ENCODE measurements around the gene GEN1.

GEN1 gene, protein sequence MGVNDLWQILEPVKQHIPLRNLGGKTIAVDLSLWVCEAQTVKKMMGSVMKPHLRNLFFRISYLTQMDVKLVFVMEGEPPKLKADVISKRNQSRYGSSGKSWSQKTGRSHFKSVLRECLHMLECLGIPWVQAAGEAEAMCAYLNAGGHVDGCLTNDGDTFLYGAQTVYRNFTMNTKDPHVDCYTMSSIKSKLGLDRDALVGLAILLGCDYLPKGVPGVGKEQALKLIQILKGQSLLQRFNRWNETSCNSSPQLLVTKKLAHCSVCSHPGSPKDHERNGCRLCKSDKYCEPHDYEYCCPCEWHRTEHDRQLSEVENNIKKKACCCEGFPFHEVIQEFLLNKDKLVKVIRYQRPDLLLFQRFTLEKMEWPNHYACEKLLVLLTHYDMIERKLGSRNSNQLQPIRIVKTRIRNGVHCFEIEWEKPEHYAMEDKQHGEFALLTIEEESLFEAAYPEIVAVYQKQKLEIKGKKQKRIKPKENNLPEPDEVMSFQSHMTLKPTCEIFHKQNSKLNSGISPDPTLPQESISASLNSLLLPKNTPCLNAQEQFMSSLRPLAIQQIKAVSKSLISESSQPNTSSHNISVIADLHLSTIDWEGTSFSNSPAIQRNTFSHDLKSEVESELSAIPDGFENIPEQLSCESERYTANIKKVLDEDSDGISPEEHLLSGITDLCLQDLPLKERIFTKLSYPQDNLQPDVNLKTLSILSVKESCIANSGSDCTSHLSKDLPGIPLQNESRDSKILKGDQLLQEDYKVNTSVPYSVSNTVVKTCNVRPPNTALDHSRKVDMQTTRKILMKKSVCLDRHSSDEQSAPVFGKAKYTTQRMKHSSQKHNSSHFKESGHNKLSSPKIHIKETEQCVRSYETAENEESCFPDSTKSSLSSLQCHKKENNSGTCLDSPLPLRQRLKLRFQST

DNA sequence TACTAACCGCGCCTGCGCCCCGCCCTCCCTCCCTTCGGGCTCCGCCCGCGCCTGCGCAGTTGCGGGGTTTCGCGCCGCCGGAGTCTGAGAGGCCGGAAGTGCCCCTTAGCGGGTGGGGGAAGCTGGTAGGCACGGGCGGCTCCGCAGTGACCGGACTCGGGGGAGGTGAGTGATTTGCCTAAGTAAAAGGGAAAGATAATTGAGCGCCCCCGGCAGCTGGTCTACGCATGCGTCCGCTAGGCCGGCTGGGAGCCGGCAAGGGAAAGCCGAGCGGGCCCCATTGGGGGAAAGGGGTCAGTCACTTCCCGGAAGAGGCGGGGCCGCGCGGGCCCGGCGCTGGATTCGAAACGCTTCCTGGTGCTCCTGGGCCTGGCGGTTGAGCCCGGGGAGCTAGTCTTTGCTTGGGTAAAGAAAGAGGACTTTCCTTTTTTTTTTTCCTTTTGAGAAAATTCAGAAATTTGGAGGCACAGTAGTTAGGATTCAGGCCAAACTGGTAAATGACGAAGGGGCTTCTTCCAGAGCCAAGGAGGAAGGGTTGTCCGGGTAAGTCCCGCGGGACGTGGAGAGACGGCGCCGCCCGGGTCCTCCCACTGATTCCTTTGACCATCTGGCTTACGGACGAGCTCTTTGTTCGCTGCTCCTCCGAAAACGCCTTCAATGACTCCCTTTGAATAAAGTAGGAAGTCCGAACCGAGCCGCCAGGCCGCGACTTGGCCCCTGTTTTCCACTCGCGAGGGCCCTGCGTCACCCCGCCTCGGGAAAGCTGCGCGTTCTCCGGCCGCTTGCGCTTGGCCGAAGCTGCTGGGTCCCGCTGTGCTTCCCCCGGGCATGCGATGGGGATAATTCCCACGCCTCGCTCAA is at the start of gene GEN1, which contains the start of gene SMC6:
Gene GEN1, plus strand, starts transcription at position 336 of the 861 bp plus-strand sequence. CDS start 5,806 bp downstream, outside the sequence.
Gene SMC6, minus strand, starts transcription at position 8 of the 861 bp plus-strand sequence. CDS start 7,864 bp downstream, outside the sequence.
- DNase-seq = peak; percentile 90 to 93

DNA sequence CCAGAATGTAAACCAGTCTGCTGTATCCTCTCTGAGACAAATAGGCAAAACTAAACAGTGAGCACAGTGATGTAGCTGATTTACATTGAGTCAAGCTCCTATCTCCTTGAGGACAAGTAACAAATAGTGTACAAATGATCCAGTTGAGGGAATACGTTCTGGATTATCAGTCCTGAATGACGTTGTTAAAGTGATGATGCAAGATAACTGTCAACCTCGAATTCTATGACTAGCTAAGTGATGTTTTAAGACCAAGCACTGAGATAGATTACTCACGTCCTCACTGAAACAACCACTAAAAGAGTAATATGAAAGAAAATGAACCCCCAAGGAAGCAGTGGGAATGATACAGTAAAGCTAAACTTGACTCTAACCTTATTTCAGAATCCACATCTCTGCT is 47.1 kb upstream of the GEN1 start:
- no peak for DNase-seq

DNA sequence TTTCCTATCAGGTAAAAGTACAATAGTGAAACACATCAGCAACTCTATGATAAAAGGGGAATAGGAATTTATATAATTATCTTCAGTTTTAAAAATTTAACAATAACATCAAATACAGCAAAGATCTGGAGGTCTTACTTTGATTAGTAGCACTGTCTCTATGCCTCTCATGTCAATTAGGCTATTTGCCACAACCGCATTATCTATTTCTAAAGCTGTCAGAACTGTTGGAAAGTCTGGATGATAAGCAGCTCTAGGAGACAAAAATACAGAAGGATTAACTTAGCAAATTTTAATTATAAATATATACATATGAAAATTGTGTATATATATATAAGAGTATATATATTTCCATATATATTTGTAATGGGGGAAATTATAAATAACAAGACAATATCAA is 45.4 kb upstream of the GEN1 start:
- DNase-seq = no peak

DNA sequence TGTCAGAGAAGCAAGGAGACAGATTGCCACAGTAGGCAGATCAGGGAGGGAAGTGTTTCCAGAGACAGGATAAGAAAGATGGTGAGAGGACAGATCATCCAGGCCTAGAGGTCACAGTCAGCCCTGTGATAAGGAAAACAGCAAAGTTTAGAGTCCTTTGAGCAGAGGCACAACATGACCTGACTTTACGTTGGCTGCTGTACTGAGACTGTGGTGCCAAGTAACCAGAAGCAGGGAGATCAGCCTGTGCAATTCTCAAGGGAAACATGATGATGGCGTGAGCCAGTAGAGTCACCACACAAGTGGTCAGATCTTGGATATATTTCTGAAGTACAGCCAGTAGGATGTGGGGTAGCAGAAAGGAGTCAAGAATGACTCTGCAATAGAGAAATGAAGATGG is 44.0 kb upstream of the GEN1 start:
- DNase-seq = no peak

DNA sequence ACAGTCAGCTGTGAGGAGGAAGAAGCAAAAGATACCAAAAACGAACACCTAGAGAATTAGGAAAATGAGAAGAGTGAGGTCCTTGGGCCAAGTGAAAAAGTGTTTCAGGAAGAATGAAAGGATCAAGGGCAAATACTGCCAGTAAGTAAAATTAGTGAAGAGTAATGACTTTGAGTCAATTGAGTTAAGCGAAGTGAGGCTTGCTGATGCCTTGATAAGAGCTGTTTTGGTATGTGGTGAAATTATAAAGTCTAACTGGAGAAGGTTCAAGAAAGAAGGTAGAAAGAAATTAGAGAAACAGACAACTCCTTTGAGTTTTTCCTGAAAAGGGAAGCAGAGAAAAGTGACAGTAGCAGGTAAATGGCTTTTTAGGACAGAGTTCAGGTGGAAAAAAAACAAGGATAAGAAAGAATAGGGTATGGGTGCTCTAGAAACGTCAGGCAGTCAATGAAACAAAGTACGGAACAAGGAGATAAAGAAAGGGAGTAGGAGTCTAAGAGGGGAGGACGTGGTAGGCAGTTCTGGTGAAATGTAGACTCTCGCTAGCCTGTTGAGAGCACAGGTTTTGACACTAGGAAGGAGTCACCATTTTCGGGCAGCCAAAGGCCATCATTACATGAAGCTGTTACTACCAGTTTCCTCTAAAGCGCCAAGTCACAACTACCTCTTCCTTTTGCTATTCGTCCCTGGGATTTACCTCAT is 43.2 kb upstream of the GEN1 start:
- no peak for DNase-seq

DNA sequence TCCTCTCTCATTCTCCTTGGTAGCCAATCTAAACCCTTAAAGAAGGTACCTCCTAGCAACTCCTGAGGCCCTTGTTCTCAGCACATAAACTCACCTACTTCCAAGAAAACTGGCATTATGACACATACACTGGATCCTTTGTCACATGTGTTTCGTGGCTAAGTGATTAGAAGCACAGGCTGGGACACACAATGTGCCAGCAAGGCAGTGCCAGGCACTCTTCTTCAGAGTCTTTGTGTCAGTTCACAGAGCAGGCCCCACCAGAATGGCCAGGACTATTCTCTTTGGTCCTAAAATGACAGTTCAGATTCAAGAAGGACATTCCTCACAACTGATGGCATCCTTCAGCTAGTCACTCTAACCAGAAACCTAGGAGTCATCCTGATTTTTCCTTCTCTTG is 40.6 kb upstream of the GEN1 start:
- no peak for DNase-seq

DNA sequence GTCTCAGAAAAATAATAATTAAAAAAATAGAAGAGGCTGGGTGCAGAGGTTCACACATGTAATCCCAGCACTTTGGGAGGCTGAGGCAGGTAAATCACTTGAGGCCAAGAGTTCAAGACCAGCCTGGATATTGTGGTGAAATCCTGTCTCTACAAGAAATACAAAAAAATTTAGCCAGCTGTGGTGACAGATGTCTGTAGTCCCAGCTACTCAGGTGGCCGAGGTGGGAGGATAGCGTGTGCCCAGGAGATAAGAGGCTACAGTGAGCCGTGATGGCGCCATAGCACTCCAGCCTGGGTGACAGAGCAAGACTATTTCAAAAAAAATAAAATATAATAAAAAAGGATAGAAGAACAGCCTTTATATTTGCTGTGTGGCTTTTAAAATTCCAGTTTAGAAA is 36.3 kb upstream of the GEN1 start:
- DNase-seq = no peak

DNA sequence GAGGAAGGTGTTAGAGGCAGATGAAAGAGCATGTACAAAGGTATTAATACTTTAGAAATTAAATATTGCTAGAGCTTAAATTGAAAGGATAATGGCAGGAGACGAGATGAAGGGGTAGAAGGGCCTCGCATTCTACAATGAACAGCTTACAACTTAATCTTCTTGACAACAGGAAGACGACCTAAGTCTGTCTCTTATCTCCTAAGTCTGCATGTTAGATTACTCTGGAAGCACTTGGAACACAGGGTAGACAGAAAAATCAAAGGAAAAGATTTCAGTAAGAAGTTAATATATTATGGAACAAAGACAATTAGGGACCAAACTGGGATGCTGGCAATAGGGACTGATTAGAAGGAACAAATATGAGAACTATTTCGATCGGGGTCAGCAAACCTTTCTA is 35.2 kb upstream of the GEN1 start:
- DNase-seq = no peak

DNA sequence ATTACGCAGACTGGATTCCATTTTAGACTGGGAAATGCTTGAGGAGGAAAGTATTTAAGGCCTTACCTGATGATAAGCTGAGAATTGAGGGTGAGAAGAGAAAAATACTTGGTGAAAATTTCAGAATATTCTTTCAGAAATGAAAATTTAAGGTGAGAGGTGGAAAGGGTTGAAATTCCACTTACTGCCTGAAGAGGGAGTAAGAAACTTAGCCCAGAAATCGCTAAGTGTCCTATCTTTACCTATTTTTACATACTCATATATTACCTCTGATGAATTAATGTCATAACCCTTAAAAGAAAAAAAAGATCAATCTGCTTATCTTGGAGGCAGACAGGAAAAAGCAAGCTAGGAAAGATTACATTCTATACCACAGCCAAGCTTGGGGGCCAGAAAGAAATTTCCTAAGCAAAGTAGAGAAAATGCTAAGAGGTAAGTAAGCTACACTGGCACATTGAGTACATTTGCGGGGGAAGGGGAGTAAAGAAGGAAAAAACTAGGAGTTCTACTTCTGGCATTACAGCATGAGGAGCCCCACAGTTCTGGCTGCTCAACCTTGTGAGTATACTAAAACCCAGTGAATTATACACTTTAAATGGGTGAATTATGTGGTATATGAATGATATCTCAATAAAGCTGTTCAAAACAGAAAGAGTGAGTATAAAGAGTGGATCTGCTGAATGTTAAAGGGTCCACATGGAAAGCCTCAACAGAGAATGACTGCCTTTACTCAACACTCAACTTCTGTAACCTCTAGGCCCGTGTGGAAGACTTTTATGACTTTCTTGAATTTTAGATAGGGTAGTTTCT is 34.2 kb upstream of the GEN1 start:
- DNase-seq = peak in 1 of 2 donors; percentile 30

DNA sequence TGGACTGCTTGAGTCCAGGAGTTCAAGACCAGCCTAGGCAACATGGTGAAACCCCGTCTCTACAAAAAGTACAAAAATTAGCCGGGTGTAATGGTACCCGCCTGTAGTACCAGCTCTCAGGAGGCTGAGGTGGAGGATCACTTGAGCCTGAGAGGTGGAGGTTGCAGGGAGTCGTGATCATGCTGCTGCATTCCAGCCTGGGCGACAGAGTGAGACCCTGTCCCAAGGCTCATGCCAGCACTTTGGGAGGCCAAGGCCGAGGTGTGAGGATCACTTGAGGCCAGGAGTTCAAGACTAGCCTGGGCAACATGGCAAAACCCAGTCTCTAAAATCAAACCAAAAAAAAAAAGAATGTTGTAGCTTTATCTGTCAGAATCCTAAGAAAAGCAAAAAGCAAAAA is 25.7 kb upstream of the GEN1 start:
- no peak for DNase-seq

DNA sequence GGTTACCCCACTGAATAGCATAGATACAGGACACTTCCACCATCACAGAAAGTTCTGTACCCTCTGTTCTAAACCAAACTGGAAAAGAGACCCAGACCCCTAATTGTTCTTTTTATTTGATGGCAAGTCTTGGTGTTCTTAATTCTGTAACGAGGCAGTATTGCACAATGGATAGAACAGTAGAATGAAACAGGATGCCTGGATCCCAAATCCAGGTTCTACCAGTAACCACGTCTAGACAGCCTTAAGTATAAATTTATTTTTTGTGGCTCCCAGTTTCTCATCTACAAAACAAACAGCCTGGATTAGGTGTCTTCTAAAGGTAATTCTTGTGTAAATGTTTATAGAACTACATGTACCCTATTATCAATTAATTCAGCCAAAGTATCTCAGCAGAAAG is 24.1 kb upstream of the GEN1 start:
- no peak for DNase-seq

DNA sequence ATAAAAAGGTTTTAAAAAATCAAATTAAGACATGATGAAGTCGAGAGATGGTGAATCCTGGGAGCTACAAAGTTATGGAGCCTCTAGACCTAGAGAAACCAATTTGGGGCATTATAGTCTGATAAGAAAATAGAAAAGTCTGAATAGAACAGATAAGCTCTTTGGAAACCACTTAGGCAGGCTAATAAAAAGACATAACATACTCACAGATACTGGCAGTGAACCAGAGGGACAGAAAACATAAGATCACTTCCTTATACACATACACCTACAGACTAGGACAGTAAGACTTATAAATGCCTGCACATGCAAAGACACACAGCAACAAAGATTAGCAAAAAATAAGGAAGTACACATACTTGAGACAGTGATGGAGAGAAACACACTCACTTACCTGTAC is 20.3 kb upstream of the GEN1 start:
- DNase-seq = no peak

DNA sequence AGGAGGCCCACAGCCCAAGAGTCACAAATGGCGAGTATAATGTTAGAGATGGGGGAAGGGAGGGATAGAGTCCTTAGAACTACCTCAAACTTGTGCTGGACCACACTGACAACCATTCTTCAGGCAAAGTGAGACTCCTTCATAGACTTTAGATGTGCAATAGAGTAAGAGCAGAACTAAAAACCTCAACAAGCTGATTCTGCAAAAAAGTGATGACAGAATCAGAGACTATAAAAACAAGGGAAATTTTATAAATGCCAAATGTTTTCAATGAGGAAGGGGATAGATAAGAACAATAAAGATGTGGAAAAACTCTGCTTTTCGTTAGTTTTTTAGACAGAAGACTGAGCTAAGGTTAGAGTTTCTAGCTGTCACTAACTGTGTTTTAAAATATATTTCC is 18.1 kb upstream of the GEN1 start:
- DNase-seq = no peak

DNA sequence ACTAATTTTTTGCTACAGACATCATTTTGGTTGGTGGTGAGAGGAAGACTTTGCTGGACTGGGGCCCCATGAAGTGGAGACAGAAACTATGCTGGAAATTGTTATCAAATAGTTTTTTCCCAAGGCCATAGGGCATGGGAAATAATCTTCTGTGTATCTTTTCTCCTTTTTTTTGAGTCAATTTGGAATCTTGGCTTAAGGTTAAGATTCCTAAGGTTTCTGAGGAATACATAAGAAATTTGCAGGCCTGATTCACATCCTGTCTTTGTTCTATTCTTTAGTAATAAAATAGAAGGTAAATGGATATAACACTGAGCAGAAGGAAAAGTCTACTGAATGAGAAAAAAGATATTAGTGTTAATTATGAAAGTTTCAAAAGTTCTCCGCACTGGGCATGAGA is 16.9 kb upstream of the GEN1 start:
- DNase-seq = no peak

DNA sequence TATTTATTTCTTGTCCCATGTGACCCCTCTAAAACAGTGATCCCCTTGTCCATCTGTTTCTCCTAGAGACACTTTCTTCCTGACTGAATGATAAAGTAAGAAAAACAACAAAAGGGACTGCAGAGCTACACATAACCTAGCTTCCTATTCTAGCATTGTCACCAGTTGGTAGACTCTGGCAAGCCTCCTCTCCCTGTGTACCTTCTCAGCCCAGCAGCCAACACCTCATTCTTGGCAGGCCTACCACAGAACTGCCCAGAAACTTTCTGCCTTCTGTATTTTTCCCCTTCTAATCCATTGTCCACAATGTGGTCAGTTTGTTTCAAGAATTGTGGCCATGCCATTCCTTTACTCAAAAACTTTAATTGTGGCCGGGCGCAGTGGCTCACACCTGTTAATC is 13.7 kb upstream of the GEN1 start:
- no peak for DNase-seq

DNA sequence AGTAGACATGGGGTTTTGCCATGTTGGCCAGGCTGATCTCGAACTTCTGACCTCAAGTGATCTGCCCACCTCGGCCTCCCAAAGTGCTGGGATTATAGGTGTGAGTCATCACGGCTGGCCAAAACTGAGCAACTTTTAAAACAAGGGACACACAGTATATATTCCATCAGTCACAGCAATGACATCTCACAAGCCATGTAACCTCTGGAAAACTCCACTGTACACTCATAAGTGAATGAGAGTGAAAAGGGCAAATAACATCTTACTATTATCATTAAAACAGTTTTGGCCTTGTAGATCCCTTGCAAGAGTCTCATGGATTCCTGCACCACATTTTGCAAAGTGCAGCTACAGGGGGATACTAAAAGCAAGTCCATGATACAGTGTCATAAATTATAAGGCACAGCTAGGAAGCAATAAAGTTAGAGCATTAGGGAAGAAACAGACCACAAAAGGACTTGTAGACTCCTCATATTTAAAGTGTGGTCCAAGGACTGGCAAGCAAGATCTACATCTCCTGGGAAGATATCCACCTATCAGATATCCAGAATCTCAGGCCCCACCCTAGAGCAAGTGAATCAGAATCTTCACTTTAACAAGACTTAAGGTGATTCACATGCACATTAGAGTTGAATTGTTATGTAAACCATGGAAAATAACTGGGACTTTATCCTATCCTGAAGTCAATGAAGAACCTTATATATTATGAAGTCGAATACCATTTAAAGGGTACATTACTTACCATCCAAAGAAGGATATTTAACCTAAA is 6.1 kb upstream of the GEN1 start:
- DNase-seq = no peak

DNA sequence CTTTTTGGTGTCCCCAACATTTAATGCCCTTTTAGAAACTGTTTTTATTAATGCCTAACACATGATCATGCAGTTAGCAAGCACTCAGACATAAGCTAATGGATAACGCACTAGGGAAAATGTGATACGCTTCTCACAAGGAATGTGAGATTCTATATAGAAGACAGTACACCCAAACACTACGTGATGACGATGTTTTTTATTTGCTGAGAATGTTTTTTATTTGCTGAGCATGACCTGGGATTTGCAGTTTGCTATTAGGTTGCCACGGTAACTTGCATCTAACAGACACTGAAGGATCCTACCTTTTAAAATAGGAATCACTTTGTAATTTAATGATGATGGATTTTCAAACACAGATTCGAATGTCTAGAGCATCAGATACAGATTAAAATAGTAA is 5.2 kb upstream of the GEN1 start:
- no peak for DNase-seq

DNA sequence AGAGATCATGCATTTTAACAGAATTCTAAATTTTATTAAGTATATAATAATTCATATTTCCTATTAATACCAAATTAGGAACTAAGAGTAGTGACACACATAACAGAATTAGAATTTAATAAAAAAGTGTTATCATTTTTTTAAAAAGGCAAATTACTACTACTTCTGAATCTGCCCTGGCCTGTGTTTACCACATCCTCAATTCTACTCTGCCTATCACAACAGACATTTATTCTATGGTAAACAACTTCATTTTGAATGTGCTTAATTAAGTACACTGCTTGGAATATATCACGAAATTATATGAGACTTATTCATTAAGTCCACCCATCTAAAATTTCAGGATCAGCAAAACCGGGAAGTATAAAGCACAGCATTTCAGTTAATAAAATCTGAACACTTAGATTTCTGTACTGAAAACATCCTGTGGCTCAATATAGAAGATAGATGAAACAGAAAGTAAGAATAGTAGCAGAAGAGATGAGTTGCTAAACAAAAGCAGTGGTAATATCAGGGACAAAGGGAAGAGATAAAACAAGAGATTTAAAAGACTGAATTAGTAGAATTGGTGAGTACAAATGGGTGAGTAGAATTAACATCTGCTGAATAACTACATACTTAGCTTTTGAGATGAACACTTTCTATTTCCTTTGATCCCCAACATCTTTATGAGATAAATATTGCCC is 4.0 kb upstream of the GEN1 start:
- DNase-seq = no peak

DNA sequence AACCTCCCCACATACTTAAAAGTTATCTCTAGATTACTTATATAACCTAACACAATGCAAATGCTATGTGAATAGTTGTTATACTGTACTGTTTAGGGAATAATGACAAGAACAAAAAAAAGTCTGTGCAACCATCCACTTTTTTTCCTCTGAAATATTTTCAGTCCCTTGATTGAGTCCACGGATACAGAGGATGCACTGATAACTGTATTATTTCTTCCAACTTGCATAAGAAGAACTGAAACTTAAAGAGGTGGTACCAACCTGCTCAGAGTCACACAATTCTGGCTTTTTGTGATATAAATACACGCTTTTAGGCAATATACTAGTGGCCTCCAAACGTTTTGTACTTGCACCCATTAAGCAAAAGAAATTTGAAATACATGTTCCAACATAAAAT is 1.7 kb upstream of the GEN1 start:
- no peak for DNase-seq

Data from CD4-positive, alpha-beta T cell treated with Interleukin-1 beta for 1 hour (primary cell).